NCI-H526 (cell line): ENCODE data around the gene NCDN.

Experiments
- DNase-seq, 2 experiments: peaks; one replicate each; lab custom pipeline; 2025; lab: John Stamatoyannopoulos, UW

The NCDN gene

GRCh38 chr1:35557611-35558373 is at the start of gene NCDN:
Gene NCDN, plus strand, starts transcription at chr1:35557799. Its CDS starts 392 bp downstream, at chr1:35558191.
- DNase-seq = peak; percentile 98 to 99

- DNase-seq = no peak
Measured at GRCh38 chr1:35507947-35508346, 49.7 kb upstream of the NCDN start.

DNA sequence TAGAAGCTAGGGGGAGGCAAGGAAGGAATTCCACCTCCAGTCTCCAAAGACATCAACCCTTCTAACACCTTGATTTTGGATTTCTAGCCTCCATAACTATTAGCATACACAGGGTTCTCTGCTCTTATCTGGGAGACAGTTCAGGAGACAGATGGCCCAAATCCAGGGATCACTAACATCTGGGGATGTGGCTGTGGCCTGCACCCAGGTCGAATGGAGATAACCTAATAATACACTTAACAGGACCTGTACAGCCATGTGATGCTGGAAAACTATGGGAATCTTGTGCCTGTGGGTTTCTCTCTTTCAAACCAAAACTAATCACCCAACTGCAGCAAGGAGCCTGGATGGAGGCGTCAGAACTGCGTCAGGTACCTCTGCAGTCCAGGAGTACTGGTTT is 48.0 kb upstream of the NCDN start:
- no peak for DNase-seq

DNA sequence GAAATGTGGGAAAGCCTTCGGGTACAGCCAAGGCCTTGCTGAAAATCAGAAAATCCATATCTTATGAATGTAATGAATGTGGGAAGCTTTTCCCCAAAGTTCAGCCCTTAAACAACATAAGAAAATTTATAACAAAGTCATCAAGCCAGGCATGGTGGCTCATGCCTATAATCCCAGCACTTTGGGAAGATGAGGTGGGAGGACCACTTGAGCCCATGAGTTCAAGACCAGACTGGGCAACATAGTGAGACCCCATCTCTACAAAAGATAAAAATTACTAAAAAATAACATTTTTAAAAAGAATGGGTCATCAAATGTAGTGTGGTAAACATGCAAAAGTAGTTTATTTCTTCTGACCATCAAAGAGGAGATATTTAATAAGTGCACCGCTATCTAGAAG is 46.3 kb upstream of the NCDN start:
- no peak for DNase-seq

DNA sequence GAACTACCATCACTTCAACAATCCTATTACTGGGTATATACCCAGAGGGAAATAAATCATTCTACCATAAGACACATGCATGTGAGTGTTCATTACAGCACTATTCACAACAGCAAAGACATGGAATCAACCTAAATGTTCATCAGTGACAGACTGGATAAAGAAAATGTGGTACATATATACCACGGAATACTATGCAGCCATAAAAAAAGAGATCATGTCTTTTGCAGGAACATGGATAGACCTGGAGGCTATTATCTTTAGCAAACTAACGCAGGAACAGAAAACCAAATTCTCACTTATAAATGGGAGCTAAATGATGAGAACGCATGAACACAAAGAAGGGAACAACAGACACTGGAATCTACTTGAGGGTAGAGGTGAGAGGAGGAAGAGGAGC is 39.4 kb upstream of the NCDN start:
- DNase-seq = no peak

- no peak for DNase-seq
Measured at GRCh38 chr1:35519432-35519831, 38.2 kb upstream of the NCDN start.

- DNase-seq = no peak
Measured at GRCh38 chr1:35524106-35524505, 33.5 kb upstream of the NCDN start.

DNA sequence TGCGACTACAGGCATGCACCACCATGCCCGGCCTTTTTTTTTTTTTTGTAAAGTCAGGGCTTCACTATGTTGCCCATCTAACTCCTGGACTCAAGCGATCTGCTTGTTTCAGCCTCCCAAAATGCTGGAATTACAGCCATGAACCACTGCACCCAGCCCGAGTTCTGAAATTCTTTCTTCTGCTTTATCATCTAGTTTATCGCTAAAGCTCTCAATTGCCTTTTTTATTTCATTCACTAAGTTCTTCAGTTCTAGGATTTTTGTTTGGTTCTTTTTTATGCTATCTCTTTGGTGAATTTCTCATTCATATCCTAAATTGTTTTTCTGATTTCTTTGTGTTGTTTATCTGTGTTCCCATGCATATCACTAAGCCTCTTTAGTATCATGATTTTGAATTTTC is 27.4 kb upstream of the NCDN start:
- no peak for DNase-seq

DNA sequence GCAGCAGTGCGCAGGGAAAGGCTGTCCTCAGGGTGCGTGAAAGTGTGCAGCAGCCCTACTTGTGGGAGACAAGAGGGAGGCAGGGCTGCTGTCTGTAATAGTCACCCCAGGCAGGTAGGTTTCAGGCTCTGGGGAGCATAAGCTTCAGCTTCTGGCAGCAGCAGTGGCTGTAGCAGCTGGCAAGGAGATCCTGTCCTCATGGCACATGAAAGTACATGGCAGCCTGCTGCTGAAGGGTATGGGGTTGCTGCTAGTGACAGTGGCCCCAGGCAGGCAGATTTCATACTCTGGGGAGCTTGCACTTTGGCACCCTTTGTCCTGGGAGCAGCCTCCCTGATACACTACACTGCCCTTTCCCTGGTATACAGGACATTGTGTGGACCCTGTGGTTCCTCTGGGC is 26.7 kb upstream of the NCDN start:
- DNase-seq = no peak

DNA sequence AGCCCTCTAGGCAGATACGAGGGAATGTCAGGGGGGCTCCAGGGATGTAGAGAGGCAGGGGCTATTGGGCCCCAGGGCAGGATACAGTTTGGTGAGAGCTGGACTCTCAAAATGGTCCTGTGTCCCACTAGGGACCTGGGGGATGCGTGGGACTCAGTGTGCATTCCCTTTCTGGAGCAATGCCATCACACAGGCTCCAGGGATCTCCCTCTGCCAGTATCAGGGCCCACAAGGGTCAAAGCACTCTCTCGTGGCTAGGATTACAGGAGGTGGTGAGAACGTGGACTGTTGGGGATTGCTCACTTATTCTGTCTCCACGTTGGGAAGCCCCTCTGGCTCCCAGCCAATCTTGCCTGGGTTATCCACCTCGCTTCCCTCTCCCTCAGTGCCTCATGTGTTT is 26.2 kb upstream of the NCDN start:
- no peak for DNase-seq

GRCh38 chr1:35532497-35533223 is 24.9 kb upstream of the NCDN start:
- no peak for DNase-seq

DNA sequence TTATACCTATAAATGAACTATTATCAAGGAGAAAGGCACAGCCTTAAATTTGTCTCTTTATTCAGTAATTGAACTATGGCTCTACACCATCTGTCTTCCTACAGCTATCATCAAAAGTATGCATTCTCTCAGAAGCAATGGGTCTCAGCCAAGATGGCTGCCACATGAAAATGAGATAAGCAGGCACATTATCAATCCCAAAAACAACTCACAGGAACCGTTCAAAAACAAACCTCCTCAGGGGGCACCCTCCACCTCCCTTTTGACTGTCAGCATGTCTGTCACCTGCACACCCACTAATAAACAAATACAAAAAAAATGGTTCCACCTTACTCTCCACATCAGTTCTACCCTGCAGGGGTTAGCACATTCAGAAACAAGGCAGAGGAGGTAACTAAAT is 24.0 kb upstream of the NCDN start:
- DNase-seq = no peak

DNA sequence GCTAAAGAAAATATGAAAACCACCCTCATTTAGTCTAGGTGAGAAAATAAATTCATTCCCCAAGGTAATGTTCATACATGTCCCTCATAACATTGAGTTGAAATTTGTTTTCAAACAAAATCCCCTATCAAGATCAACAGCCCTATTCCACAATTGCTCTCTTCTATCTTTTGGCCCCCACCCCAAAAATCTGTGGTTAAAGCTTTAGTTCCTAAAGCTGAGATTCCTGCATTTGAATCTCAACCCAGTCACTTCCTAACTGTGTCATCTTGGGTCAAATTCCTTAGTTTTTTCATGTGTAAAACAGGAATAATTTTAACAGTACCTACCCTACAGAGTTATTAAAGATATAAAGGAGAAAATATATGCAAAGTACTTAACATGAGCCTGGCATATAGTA is 22.4 kb upstream of the NCDN start:
- DNase-seq = no peak

- DNase-seq = peak in 1 of 2 experiments; percentile 11
Measured at GRCh38 chr1:35536556-35537162, 20.9 kb upstream of the NCDN start.

- DNase-seq = no peak
Measured at GRCh38 chr1:35537806-35538205, 19.8 kb upstream of the NCDN start.

DNA sequence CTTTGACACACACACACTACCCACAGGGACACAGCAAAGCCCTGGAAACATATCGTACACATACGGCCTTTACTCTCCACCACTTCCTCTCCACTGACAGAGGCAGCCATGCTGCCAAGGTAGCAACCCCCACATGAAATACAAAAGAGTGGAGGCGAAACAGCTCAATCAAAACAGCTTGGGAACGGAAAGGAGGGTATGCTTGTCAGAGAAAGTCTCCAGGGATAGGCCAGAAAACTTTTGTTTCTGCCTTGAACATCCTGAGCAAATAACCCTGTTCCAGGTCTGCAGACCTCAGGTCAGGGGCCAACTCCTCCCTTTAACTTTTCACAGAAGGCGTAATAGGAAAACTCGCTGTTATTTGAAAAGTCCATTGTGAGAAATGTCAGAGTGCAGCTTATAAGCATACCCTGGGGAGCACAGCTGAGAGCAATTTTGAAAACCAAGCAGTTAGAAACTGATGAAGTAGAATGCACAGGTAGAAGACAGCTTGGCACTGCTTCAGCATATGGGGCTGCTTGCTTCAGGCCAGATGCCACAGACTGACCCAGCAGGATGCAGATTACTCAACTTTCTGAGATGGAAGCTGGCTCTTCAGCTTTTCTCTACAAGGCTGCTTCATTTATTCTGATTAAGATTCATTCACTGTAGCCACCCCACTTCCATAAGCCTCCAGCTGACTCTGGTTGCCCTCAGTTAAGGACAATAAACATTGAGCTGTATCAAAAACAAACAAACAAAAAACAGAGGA is 18.4 kb upstream of the NCDN start:
- DNase-seq = no peak

GRCh38 chr1:35539824-35540261 is 17.8 kb upstream of the NCDN start:
- DNase-seq = no peak

DNA sequence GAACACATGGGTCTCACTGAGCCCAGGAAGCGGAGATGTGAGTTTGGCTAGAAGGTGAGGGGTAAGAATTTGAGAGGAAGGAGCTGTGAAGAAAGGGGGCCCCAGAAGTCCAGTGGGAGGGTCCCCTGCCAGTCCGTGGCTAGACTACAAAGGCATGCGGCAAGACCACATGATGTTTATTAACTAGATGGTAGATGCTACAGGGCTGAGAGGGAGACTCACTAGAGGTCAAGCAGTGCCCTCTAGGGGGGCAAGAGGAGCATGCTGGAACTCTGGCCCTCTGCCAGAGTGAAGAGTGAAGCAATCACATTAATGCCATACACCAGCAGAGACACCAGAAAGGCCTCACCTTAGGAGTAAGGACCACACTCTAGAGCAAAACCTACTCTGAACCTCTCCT is 12.6 kb upstream of the NCDN start:
- peak; percentile 37 to 67 for DNase-seq

DNA sequence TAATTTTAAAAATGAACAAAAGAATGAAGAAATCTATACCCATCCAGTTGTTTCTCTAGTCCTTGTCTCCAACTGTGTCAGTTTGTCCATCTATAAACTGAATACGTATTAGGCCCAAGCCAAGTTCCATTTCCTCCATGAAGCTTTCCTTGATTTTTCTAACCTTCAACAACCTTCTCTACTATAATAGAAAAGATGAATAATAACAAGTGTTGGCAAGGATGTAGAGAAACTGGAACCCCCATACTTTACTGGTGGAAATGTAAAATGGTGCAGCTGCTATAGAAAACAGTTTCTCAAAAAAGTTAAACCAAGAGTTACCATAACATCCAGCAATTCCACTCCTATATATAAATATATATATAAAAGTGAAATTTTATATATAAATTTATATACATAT is 11.0 kb upstream of the NCDN start:
- no peak for DNase-seq

DNA sequence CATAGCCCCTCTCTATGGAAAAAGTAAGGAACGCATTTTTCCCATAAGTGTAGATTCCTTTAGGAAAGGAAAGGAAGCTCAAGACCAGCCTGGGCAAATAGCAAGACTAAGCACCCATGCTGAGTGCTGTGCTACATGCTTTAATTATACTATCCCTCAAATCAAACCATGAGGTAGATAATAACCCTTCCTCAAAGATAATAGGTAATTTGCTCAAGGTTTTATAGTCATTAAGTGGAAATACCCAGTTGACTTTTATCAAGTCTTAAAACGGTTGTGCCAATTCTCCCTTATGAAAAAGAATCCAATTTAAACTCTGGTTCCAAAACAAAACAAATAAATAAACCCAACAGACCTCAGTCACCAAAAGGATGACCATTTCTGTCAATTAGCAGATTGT is 3.7 kb upstream of the NCDN start:
- DNase-seq = no peak

DNA sequence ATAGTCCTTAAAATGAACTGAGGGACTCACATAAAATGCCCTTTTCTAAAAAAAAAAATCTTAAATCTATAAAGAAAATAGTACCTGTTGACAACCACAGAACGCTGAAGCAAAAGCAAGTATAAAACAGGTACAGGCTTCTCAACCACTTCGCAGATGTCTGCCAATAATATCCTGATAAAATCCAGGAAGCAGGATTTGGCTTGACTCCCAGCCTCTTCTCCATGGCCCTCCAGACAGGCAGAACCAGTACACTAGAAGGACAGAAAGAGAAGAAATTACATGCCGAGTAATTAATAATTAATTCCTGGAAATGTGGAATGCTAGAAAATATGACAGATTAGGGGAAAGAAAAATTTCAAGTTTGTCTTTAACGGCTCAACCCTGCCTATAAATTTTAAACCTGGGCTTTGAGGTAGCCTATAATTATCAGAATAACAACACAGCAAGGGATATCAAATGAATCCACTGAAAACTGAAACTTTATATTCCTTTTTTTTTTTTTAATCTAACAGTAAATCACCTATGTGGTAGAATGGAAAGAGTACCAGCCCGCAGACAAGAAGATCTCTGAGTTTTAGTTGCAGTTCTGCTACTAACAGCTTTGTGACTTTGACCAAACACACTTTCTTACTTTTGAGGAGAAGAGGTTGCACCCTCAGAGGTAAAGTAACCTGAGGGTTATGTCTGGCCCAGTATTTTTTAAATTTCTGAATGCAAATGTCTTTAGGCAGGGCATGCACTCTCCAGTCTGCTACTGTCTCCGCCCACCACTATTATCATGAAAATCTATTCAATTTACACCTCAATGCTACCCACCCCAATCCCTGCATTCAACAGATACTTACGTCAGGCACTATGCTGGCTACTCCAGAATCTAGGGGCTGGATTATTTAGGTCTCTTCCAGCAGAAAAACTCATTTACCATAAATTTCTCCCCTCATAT is 3.1 kb upstream of the NCDN start:
- no peak for DNase-seq
